Testis (tissue), 3 donors: Measurements from ENCODE around the gene CACNB2. TPM values are rescaled to one million over a fixed set of nuclear protein-coding genes. Genes with fewer than 3 reads are reported as not detected.

ENCODE experiments used
- DNase-seq: peaks from one replicate; pipeline ENCODE4 v3.0.0-alpha.2; 2019
- H3K27ac ChIP-seq, 2 donors: fragments of 200-600 bp; sonication (generic); one replicate each; pipeline ENCODE4 v1.5.1; 2019
- H3K27me3 ChIP-seq: fragments of 200-600 bp; sonication (generic); one replicate; pipeline ENCODE4 v1.5.1; 2019
- H3K36me3 ChIP-seq: fragments of 200-600 bp; sonication (generic); one replicate; pipeline ENCODE4 v1.5.1; 2017; ENCODE audit warnings: low read depth; ENCODE audit errors: missing control alignments
- H3K4me1 ChIP-seq: fragments of 200-600 bp; sonication (generic); one replicate; pipeline ENCODE4 v1.5.1; 2019
- H3K4me3 ChIP-seq, 2 donors: fragments of 200-600 bp; sonication (generic); one replicate each; pipeline ENCODE4 v1.5.1; 2017 to 2019
- H3K9me3 ChIP-seq: fragments of 200-600 bp; sonication (generic); one replicate; pipeline ENCODE4 v1.5.1; 2017
- POLR2A ChIP-seq: fragments of 450-650 bp; IDR thresholded peaks from one replicate; pipeline ENCODE4 v1.6.1; 2017; ENCODE audit warnings: antibody characterized with exemption, mild to moderate bottlenecking, moderate library complexity
- WGBS, 2 donors: methylation state at CpG; one replicate each; pipeline ENCODE4 v1.1.5; 2018; 5-methylcytosine and 5-hydroxymethylcytosine counted together
- intact Hi-C: fragments of 100-400 bp; cut with DNase I; formaldehyde crosslinking; loops from one replicate; pipeline ENCODE4 v1.15.1; 2023; ENCODE audit warnings: low total_unique reads
- polyA plus RNA-seq: library from polyadenylated mRNA; stranded (reverse); fragments of 350-450 nt; fragmentation: Illumina TruSeq; extraction: RNeasy Lipid Tissue Mini Kit (QIAGEN cat#74804); gene quantifications from one replicate; pipeline ENCODE4 v1.2.3, GENCODE V29; 2014; ENCODE audit warnings: low read depth, low replicate concordance; ENCODE audit not compliant: insufficient read depth
- total RNA-seq, 2 donors: library from RNA; depleted of rRNA; stranded (reverse); fragments of >200 nt; gene quantifications; one replicate each; pipeline ENCODE4 v1.2.3, GENCODE V29; 2016
- TF ChIP-seq, protein P1 (sequence below), 3 experiments: fragments of 450-650 bp in 2 of 3; fragments of 200-600 bp in 1 of 3; sonication (generic) in 1 of 3; IDR thresholded peaks; one replicate each; pipeline ENCODE4 v1.5.1; 2016 to 2019; ENCODE audit warnings: antibody characterized with exemption in 3 of 3, mild to moderate bottlenecking in 2 of 3, moderate library complexity in 1 of 3

The CACNB2 gene
- total and polyA plus RNA-seq, 3 donors from 2014 or later = 1.3 to 4.8 (median 1.4) TPM

DNA sequence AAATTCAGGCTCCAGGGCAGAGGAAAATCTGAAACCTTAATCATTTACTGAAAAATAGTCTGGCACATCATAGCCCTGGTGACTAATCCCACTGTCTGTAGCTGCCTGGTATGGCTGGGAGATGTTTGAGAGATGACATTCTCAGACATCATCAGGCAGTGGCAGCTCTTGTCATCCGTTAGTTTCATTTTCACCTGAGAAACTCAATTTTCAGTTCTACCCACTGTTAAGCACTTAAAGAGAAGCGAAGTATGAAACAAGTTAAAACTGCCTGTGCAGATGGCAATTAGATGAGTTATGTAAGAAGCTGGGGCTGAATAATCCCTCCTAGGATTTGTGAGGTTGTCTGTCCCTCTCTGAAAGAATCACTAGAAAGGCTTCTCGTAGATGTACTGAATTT is 361.0 kb downstream of the CACNB2 start:
- intact Hi-C loops = no loop called here
- 91 to 97% methylated on average over 3 of the region's 3 CpGs for WGBS, 2 donors
- no peak overlapping the region for H3K27ac ChIP-seq

GRCh38 chr10:18501629-18502028 is 361.4 kb downstream of the CACNB2 start:
- H3K4me1 ChIP-seq = no peaks in the 10 kb centered on the region

More for the DNA sequence above, 361.0 kb downstream of the CACNB2 start:
- Histone ChIP-seq H3K4me3 (no peak overlapping the region), H3K27me3 (no peaks in the 10 kb centered on the region), H3K36me3 (no peaks in the 10 kb centered on the region), H3K4me1 (no peaks in the 10 kb centered on the region), H3K9me3 (no peaks in the 10 kb centered on the region)
- no peak for DNase-seq
- TF ChIP-seq, protein P1, sequence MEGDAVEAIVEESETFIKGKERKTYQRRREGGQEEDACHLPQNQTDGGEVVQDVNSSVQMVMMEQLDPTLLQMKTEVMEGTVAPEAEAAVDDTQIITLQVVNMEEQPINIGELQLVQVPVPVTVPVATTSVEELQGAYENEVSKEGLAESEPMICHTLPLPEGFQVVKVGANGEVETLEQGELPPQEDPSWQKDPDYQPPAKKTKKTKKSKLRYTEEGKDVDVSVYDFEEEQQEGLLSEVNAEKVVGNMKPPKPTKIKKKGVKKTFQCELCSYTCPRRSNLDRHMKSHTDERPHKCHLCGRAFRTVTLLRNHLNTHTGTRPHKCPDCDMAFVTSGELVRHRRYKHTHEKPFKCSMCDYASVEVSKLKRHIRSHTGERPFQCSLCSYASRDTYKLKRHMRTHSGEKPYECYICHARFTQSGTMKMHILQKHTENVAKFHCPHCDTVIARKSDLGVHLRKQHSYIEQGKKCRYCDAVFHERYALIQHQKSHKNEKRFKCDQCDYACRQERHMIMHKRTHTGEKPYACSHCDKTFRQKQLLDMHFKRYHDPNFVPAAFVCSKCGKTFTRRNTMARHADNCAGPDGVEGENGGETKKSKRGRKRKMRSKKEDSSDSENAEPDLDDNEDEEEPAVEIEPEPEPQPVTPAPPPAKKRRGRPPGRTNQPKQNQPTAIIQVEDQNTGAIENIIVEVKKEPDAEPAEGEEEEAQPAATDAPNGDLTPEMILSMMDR (IDR thresholded peaks at IDR 0.05) = no peak
- no peak for TF ChIP-seq POLR2A

GRCh38 chr10:18504161-18504560 is 363.9 kb downstream of the CACNB2 start:
- no peak for TF ChIP-seq POLR2A
- TF ChIP-seq, protein P1 (IDR thresholded peaks at IDR 0.05) = no peak
- H3K27me3 ChIP-seq = no peaks in the 10 kb centered on the region
- 89 to 95% methylated on average over 5 of the region's 5 CpGs for WGBS, 2 donors

More at GRCh38 chr10:18501629-18502028, 361.4 kb downstream of the CACNB2 start:
- WGBS, 2 donors = 74 to 82% methylated on average over 5 of the region's 5 CpGs
- intact Hi-C loops = no loop called here
- Histone ChIP-seq H3K4me3 (no peak overlapping the region), H3K36me3 (no peaks in the 10 kb centered on the region), H3K9me3 (no peaks in the 10 kb centered on the region), H3K27ac (no peak overlapping the region), H3K27me3 (no peaks in the 10 kb centered on the region)
- no peak for DNase-seq
- no peak for TF ChIP-seq POLR2A
- TF ChIP-seq, protein P1 (IDR thresholded peaks at IDR 0.05) = no peak

DNA sequence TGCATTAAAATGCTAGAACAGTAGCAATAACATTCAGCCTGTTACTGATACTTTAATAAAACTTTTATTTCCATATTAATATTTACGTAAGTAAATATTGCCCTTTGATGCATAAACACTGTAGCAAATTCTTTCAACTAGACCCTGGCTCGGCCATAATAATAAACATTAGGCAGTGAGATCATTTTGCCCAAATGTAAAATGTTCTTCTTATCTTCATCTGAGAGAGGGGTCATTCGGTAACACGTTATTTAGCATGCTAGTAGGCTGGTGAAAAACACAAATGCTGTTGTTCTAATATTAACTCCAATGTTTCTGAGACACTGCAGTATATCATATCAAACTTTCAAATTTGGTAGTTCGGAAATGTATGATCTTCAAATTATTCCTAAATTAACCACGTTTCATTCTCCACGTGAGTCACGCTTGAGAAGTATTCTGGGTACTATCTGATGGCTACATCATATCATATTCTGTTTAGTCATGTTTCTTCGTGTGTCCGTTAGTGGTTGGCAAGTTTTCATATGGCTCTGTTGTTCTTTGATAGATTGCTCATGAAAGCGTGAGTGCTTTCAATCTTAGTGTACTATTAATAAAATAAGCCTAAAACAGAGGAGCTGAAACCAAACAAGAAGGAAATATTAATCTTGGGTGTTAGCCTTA is 365.4 kb downstream of the CACNB2 start:
- H3K4me3 ChIP-seq = no peak overlapping the region
- TF ChIP-seq, protein P1 (IDR thresholded peaks at IDR 0.05) = no peak
- TF ChIP-seq POLR2A = no peak
- H3K36me3 ChIP-seq = no peaks in the 10 kb centered on the region
- no peaks in the 10 kb centered on the region for H3K9me3 ChIP-seq
- no peaks in the 10 kb centered on the region for H3K4me1 ChIP-seq
- DNase-seq = no peak
- WGBS, 2 donors = 66 to 67% methylated on average over 11 of the region's 11 CpGs
- intact Hi-C loops = no loop called here
- H3K27ac ChIP-seq = no peak overlapping the region
- no peaks in the 10 kb centered on the region for H3K27me3 ChIP-seq

More at GRCh38 chr10:18504161-18504560, 363.9 kb downstream of the CACNB2 start:
- intact Hi-C loops = no loop called here
- Histone ChIP-seq H3K9me3 (no peaks in the 10 kb centered on the region), H3K27ac (no peak overlapping the region), H3K36me3 (no peaks in the 10 kb centered on the region), H3K4me3 (no peak overlapping the region), H3K4me1 (no peaks in the 10 kb centered on the region)
- no peak for DNase-seq

DNA sequence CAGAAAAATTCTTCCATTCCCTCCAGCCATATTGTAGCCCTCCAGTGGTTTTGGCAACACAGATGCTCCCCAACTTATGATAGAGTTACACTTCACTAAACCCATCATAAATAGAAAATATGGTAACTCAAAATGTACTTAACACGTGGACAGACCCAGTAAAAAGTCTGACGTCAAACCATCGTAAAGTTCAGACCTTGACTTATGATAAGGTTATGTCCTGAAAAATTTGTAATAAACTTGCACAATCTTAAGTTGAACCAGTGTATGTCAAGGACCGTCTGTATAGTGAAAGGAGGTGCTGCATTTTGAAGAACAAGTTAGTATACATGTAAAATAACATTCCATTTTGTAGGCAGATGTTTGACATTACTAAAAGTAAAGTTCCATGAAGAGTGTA is 368.4 kb downstream of the CACNB2 start:
- WGBS, 2 donors = 78 to 87% methylated on average over 4 of the region's 4 CpGs
- intact Hi-C loops = no loop called here
- H3K9me3 ChIP-seq = no peaks in the 10 kb centered on the region
- no peaks in the 10 kb centered on the region for H3K36me3 ChIP-seq
- no peaks in the 10 kb centered on the region for H3K4me1 ChIP-seq
- no peak for DNase-seq
- no peaks in the 10 kb centered on the region for H3K27me3 ChIP-seq
- no peak overlapping the region for H3K4me3 ChIP-seq
- TF ChIP-seq POLR2A = no peak
- TF ChIP-seq, protein P1 (IDR thresholded peaks at IDR 0.05) = no peak
- H3K27ac ChIP-seq = no peak overlapping the region
